Measurements from ENCODE around the gene CPPED1. TPM values are rescaled to one million over a fixed set of nuclear protein-coding genes. Genes with fewer than 3 reads are reported as not detected.
"Not testable (repeated sequence)": the region's sequence is repeated elsewhere in the genome, so short reads cannot be mapped to it uniquely, and the experiment has no call there.

Gene CPPED1
- polyA plus RNA-seq, 3 donors = 21.1 to 27.0 (median 22.0) TPM

DNA sequence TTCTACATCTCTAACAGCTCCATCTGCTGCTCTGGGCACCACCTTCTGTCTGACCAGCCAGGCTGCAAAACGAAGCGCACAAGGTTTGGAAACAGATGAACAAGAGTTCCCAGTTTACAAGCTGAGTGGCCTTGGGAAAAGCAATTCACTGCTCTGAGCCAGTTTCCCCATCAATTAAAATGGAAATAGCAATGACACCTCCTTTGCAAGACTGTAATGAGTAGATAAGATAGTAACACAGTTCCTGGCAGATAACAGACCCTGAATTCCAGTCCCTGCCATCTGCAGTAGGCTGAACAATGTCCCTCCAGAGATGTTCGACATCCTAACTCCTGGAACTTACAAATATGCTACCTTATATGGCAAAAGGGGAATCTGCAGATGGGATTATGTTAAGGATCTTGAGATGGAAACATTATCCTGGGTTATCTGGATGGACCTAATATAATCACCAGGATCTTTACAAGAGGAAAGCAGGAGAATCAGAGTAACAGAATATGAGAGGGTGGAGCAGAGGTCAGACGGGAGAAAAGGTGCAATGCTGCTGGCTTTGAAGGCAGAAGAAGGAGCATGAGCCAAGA lies 27.9 kb downstream of the CPPED1 start:
- DNase-seq = no peak

GRCh38 chr16:12773221-12773620 lies 30.5 kb downstream of the CPPED1 start:
- no peak for DNase-seq

- no peak for DNase-seq
Observed at GRCh38 chr16:12771341-12771798, 32.3 kb downstream of the CPPED1 start.

GRCh38 chr16:12769525-12769924 lies 34.2 kb downstream of the CPPED1 start:
- DNase-seq = no peak

DNA sequence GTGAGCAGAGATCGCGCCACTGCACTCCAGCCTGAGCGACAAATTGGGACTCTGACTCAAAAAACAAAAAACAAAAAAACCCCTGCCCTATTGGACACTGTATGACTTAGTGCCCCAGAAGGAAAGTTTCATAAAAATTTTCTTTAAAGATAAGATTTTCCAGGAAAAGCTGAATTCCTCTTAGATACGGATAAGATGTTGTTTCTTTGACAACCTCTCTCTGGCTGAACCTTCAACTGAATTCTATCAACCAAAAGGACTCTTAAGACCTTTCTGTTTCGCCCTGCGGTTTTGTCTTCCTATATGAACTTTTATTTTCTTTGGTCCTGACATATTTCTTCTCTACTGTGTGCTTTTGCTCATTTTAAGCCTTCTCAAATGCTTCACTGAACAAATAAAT lies 35.8 kb downstream of the CPPED1 start:
- DNase-seq = no peak

GRCh38 chr16:12766853-12767252 lies 36.8 kb downstream of the CPPED1 start:
- DNase-seq = no peak

DNA sequence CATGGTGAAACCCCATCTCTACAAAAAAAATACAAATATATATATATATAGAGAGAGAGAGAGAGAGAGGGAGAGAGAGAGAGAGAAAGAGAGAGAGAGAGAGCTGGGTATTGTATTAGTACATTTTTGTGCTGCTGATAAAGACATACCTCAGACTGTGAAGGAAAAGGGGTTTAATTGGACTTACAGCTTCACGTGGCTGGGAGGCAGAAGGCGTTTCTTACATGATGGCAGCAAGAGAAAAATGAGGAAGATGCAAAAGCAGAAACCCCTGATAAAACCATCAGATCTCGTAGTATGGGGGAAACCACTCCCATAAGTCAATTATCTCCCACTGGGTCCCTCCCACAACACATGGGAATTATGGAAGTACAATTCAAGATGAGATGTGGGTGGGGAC lies 37.5 kb downstream of the CPPED1 start:
- DNase-seq = not testable (repeated sequence)

DNA sequence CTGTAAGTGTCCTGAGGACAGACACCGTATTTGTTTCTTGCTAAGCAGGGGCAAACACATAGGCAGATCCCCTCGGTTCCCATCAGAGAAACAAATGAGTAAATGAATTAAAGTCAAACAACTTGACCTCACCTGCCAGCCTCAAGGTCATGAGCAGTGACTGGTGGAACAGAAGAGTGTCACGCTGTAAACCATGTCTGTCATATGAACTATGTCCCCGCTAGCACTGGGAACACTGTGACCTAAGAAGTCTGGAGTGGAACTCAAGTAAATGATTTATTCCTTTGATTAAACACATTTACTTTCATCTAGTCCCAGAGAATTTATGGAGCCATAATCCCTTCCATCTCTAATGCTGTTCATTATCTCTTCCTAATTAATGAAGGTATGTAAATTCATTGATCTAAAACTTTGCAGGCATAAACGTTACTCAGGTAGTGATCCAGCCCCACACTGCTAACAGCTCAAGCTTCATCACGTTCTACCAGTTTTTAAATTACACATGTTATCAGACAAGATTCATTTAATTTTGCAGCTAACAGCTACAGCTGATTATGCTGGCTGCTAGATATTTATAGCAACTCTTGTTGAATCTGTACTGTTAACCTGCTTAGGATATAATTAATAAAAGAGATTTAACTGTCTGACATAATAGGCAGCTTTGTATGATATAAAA lies 38.7 kb downstream of the CPPED1 start:
- DNase-seq = no peak

DNA sequence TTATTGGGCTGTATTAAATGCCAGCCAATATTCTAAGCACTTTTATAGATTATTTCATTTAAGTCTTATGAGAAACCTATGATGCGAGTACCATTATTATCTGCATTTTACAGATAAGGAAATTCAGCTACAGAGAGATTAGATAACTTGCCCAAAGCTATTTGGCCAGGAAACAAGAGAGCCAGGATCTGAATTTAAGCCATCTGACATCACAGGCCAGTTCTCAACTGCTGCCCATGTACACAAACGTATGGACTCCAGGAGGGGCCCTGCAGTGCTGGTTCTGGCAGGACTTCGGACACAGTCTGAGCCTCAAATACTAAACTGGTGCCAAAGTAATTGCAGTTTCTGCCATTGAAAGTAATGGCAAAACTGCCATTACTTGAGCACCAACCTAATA lies 40.2 kb downstream of the CPPED1 start:
- no peak for DNase-seq

- DNase-seq = no peak
Observed at GRCh38 chr16:12760819-12761611, 42.7 kb downstream of the CPPED1 start.

DNA sequence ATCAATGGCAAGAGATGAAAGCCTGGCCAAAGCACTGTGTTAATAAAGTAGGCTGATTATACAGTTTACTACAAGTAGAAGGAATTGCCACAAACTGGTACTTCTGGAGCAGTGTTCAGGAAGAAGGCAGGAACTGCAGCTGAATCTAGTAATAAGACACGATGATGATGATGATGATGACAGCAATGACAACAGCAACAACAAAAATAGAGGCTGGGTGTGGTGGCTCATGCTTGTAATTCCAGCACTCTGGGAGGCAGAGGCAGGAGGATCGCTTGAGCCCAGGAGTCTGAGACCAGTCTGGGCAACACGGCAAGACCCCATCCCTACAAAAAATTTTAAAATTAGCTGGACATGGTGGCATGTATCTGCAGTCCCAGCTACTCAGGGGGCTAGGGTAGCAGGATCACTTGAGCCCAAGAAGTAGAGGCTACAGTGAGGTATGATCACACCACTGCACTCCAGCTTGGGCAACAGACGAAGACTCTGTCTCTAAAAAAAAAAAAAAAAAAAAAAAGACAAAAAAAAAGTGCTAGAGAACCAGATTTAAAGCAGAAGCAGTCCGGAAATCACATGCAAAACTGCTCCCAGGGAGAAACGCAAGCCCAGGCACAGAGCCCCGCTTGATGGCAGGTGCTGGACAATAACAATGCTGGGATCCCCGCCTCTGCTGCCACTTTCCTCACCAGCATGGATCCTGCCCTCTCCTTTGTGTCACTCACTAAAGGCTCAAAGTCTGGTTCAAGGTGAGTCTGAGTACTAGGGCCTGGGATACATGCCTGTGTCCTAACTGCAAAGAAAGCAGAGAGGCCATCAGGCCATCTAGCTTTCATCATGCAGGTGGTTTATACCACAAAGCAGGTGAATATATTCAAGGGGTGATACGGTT lies 44.8 kb downstream of the CPPED1 start:
- DNase-seq = no peak

GRCh38 chr16:12758031-12758669 lies 45.5 kb downstream of the CPPED1 start:
- DNase-seq = no peak

DNA sequence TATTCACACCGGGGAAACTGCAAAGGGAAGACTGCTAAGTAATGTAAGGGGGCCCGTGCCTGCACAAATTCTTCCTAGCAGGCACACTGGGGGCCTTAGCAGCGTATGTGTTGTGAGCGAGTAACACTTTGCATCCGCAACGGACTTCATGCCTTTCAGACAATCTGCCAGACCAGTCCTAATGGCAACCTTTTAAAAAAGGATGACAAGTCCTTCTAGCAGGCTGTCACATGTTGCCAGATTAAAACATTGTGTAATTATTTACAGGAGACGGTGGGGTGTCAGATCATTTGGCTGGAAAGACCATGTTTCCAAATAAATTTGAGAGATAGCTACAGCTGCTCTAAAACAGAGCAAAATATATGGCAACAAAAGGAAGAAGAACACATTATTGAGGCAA lies 46.1 kb downstream of the CPPED1 start:
- no peak for DNase-seq

DNA sequence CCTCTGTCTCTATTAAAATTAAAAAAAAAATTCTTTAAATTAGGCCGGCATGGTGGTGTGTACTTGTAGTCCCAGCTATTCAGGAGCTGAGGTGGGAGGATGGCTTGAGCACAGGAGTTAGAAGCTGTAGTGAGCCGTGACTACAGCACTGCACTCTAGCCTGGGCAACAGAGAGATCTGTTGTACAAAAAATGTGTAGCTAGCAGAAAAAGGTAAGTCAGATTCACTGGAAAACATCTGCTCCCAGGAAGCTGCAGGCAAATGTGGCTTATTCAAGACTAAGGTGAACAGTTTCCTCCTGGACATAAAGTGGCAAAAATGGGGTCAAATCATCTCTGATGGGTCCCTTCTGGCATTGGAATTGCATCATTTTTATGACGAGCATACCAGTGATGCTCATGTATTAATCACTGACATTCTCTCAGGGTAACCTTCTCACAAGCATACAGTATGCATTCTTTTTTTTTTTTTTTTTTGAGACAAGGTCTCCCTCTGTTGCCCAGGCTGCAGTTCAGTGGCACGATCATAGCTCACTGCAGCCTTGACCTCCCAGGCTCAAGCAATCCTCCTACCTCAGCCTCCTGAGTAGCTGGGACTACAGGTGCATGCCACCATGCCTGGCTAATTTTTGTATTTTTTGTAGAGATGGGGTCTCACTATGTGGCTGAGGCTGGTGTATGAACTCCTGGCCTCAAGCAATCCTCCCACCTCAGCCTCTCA lies 48.7 kb downstream of the CPPED1 start:
- no peak for DNase-seq

DNA sequence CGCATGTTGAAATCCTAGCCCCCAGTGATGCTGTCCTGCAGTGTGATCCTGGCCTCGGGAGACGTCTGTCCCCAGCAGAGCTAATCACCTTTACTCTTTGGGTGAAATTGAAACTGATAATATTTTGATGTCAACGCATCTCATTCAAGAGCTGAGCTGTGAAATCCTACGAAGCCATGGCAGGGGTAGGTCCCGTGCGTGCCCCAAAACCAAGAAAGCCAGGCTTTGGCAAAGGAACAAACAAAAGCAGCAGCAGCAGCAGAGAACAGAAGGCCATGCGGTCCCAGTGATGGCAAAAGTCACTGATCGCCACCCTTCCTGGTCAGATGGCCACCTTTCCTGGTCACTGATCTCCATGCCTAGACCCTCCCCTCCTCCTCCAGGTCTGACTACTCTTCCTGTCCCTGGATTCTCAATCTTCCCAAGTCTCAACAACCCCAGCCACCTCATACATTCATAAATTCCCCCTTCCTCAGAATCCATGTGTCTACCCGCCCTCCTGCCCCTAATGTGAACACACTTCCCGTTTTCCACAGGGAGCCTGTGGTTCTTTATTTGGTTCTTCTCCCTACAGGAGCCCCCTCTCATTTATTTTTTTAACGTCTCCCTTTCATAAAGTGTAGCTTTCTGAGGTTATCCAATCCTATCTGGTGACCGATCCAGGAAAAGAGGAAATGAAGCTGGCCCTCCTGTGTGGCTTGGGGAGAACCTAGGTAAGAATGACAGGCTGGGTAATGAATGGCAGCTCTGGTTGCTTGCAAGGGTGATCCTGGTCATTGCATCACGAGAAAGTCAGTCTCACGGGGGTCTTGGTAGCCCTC lies 50.3 kb downstream of the CPPED1 start:
- no peak for DNase-seq

GRCh38 chr16:12752159-12752558 lies 51.5 kb downstream of the CPPED1 start:
- DNase-seq = no peak

- no peak for DNase-seq
Observed at GRCh38 chr16:12750554-12750918, 53.2 kb downstream of the CPPED1 start.

DNA sequence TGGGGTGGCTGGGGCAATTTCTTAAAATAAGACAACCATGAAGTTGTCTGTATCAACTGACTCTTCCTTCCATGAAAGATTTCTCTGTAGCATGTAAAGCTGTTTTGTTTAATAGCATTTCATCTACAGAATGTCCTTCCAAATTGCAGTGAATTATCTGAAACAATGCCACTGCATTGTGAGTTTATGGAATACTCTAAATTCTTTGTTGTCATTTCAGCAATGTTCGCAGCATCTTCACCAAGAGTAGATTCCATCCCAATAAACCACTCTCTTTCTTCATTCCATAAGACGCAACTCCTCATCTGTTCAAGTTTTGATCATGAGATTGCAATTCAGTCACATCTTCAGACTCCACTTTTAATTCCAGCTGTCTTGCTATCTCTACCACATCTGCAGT lies 54.6 kb downstream of the CPPED1 start:
- no peak for DNase-seq

DNA sequence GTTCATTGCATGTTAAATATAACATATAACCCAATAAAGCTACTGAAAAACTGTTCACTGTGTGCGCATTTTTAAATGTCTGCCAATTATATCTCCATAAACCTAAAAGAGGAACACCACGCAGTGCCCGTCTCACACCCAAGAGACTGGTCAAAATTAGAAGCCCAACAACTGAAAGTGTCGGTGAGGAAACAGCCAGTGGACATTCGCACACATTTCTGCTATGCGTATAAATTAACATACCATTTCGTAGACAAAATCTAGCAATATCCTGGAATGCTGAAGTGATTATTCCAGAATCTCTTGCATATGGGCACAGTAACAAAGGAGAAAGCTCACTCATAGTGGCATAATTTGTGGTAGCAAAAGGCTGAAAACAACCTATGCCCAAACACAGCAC lies 55.9 kb downstream of the CPPED1 start:
- DNase-seq = no peak

- no peak for DNase-seq
Observed at GRCh38 chr16:12747261-12747660, 56.4 kb downstream of the CPPED1 start.
